HG03575 (cell line): ENCODE measurements around the gene TRIM10.

ENCODE experiments used
- ATAC-seq: cut with Tn5 transposase; IDR thresholded peaks from one replicate; pipeline ENCODE4 v1.9.1; 2021; ENCODE audit not compliant: unreplicated experiment, insufficient number of reproducible peaks, low FRiP score; ENCODE audit errors: extremely low read depth

TRIM10 gene, protein sequence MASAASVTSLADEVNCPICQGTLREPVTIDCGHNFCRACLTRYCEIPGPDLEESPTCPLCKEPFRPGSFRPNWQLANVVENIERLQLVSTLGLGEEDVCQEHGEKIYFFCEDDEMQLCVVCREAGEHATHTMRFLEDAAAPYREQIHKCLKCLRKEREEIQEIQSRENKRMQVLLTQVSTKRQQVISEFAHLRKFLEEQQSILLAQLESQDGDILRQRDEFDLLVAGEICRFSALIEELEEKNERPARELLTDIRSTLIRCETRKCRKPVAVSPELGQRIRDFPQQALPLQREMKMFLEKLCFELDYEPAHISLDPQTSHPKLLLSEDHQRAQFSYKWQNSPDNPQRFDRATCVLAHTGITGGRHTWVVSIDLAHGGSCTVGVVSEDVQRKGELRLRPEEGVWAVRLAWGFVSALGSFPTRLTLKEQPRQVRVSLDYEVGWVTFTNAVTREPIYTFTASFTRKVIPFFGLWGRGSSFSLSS

GRCh38 chr6:30160785-30161531, at the start of gene TRIM10:
Gene TRIM10 (minus strand): TSS chr6:30161211. CDS start chr6:30160858, 353 bp downstream.
- ATAC-seq = no peak

GRCh38 chr6:30207619-30208295, 46.7 kb upstream of the TRIM10 start:
- no peak for ATAC-seq

DNA sequence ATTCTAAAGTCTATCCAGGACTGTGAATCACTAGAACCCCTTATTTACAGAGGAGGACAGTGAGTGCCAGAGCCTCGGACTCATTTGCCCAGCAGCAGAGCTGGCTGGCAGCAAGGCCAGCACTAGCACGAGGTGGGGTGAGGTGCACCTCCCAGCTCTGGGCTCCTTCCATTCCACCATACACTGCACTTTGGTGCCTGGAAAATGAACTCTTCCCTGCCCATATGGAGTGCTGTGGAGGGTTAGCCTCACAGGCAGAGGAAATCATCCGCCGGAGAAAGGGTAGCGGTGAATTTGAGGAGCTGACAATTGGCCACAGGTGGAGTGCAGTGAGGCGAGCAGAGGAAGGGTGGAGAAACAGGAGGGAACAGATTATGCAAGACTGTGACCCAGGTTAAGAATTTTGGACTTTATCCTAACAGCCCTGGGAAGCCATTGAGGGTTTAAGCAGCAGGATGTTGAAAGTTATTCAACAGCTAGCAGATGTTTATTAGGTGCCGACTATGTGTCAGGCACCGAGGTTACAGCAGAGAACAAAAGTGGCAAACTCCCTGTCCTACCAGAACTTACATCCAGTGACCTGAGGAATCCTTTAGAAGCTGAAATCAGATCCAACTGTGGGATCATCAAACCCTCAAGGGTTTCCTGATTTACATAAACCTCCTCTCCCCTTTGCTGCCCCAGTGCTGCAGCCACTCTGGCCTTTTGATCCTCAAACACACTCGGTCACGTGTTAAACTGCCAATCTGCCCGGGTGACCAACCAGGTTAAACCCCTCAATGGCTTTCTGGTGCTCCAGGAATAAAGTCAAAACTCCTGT, 46.0 kb upstream of the TRIM10 start:
- no peak for ATAC-seq

DNA sequence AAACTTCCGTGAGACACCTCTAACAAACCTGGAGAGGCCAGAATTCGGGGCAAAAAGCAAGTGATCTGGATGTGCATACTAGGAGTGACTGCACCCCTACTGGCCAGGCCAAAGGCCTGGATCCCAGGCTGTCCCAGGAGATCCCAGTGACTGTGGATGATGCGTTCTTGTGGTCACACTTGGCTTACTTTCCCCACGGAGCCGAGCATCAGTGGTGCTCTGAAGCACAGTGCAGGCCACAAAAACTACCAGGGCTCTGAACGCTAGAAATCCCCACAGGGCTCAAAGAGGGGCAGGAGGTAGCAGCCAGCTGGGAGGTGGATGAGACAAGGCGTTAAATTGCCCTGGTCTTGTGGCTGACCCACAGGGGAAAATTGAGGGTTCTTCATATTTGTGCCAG, 45.1 kb upstream of the TRIM10 start:
- ATAC-seq = no peak

DNA sequence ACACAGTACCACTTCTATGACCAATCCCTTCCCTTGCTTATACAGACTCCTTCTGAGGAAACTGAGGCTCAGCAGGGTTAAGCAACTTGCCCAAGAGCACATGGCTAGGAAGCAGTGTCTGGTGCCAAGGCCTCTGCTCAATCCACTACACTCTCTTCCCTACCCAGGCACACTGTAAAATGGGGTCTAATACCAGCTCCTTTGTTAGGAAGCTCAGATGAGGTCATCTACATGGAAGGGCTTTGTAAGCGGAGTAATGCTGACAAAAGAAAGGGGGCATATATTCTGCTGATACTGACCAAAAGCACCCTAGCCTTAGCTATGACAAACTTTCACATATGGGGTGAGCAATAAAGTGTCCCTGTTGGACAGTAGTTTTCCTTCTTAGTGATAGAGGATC, 43.1 kb upstream of the TRIM10 start:
- no peak for ATAC-seq

GRCh38 chr6:30202366-30202765, 41.4 kb upstream of the TRIM10 start:
- ATAC-seq = no peak

- ATAC-seq = no peak
These were observed 39.7 kb upstream of the TRIM10 start for GRCh38 chr6:30200551-30201281.

GRCh38 chr6:30198166-30199084, 37.4 kb upstream of the TRIM10 start:
- no peak for ATAC-seq

DNA sequence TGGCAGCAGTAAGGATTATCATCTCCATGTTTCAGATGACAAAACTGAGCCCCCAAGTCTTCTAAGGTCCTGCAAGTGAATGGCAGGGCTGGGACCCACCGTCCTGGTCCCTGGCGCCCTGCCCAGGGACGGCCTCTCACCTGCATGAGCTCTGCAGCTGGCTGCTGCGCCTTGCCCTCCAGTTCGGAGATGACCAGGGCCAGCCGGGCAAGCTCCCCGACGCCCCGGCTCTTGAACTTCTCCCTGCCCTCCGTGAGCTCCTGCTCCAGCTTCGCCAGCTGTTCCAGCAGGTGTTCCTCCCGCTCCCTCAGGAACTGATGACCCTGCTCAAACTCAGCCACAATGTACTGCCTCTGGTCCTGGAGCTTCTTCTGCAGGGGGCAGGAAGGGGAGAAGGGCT, 35.4 kb upstream of the TRIM10 start:
- no peak for ATAC-seq

DNA sequence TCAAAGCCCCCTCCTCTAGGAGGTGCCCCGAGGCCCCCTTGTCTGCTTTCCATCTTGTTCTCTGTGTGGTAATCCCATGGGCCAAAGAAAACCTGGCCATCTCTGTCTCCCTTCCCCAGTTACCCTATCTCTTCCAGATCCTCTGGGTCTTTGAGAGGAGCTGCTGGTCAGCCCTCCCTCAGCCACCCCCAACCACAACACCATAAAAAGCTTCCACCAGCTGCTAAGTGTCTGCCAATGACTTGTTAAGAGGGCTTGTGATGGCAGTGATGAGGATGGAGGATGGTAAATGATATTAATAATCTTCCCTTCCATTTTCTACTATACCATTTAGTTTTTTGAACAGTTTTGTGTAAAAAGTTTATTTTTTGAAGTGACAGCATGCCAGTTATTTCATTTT, 34.9 kb upstream of the TRIM10 start:
- no peak for ATAC-seq

DNA sequence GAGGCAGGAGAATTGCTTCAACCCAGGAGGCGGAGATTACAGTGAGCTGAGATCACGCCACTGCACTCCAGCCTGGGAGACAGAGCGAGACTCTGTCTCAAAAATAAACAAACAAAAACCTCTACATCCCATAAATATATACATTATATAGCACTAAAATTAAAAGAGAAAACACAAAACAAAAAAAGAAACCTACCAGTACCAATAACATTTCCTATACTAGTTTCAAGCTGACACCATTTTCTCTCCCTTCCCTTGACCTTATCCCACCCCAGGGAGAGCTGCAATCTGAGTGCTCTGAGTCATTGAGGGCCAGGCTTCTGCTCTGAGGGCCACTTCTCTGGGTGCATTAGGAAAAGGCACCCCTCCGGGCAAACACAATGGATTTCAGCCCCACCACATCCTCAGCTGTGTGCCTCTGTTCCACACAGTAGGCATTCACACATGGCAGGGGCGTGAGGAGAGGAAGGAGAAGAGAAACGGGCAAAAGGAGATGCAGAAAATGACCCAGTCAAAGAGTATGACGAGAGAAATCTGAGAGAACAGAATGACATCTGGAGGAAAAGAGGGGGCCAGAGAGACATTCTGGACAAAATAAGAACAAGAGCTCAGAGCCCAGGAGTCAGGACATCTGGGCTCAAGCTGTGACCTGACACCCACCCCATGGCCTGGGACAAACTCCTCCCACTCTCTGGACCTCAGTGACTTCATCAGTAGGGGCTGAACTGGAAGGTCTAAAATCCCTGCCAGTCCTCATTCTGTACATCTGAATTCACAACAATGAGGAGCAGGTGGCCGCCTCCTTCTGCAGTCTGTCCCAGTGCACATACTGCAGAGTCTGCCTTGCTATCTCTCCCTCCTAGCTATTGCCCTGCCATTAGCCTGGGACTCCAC, 34.0 kb upstream of the TRIM10 start:
- ATAC-seq = no peak

- ATAC-seq = no peak
These were observed 31.1 kb upstream of the TRIM10 start for GRCh38 chr6:30192076-30192475.

GRCh38 chr6:30188541-30188940, 27.5 kb upstream of the TRIM10 start:
- no peak for ATAC-seq

GRCh38 chr6:30185846-30186484, 25.0 kb upstream of the TRIM10 start:
- ATAC-seq = no peak

DNA sequence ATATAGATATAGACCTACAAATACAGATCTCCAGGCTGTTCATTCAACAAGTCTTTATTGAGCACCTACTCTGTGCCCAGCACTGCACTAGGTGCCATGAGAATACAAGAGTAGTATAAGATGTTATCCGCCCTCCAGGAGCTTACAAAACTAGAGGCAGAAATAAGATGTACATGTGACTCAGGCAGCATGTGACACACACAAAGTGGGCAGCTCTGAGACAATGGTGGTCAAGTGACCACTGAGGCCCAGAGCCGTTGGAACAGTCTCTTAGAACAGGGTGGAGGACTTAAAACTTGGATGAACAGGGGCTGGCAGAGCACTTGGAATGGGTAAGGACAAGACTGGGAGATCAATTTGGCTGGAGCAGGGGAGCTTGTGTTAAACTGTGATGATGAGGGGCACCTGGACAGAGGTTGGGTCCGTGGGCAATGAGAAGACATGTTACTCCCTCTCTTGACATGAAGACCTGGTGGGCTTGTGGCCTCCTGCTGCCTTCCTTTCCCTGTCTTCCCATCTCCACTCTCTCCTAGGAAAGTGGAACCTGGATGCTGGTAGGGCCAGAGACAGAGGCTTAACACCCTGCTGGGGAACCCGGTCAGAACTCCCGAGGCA, 23.5 kb upstream of the TRIM10 start:
- no peak for ATAC-seq

DNA sequence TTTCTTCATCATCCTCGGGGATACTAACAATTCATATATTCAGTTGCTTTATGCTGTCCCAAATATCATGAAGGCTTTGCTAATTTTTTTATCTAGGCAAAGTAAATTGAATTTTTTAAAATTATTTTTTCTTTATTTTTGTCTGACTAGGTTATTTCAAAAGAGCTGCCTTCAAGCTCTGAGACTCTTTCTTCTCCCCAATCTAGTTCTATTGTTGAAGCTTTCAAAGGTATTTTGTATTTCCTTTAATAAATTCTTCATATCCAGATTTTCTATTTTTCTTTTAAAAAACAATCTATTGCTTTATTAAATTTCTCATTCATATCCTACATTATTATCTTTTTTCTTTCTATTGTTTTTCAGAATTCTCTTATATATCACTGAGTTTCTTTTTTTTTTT, 19.1 kb upstream of the TRIM10 start:
- ATAC-seq = no peak
